HG02970 (cell line): ENCODE results near the gene CCDC186.

Experiments
- ATAC-seq: cut with Tn5 transposase; IDR thresholded peaks from one replicate; pipeline ENCODE4 v1.9.1; 2021; ENCODE audit warnings: mild to moderate bottlenecking, moderate library complexity, moderate number of reproducible peaks; ENCODE audit not compliant: unreplicated experiment, low FRiP score

The CCDC186 gene

GRCh38 chr10:114075093-114075492 is 98.9 kb downstream of the CCDC186 start:
- no peak for ATAC-seq

- ATAC-seq = no peak
Observed at GRCh38 chr10:114073395-114074186, 100.4 kb downstream of the CCDC186 start.

GRCh38 chr10:114071178-114071577 is 102.8 kb downstream of the CCDC186 start:
- ATAC-seq = no peak
